Adrenal gland (tissue), 5 donors: ENCODE results near the gene MALAT1.

Experiments
- CTCF ChIP-seq, 6 experiments: fragments of 450-650 bp in 4 of 6; fragments of 200-600 bp in 2 of 6; sonication (generic) in 1 of 6; IDR thresholded peaks; 1 replicate in 5 of 6; 2 replicates in 1 of 6; pipeline versions ENCODE4 v1.5.1 to v1.8.0; 2016 to 2021; ENCODE audit warnings: antibody characterized with exemption in 6 of 6, mild to moderate bottlenecking in 2 of 6, moderate library complexity in 1 of 6
- POLR2A ChIP-seq, 2 donors: fragments of 450-650 bp; IDR thresholded peaks; one replicate each; pipeline ENCODE4 v1.6.1; 2017; ENCODE audit warnings: antibody characterized with exemption in 2 of 2, mild to moderate bottlenecking in 2 of 2, moderate library complexity in 1 of 2
- donor health status: DM: no; HTN: no; CAD: no.

GRCh38 chr11:65476632-65477148 is 22.2 kb upstream of the MALAT1 start:
- TF ChIP-seq POLR2A (IDR thresholded peaks at IDR 0.05), result no peak
- TF ChIP-seq CTCF (IDR thresholded peaks at IDR 0.05), result no peak
